ENCODE measurements around the gene CACNA1C. TPM values are rescaled to one million over a fixed set of nuclear protein-coding genes. Genes with fewer than 3 reads are reported as not detected.

The CACNA1C gene
- total and polyA plus RNA-seq, 2 of the 4 experiments (the other 2 are of a cell fraction) = 1.6 to 2.6 TPM

DNA sequence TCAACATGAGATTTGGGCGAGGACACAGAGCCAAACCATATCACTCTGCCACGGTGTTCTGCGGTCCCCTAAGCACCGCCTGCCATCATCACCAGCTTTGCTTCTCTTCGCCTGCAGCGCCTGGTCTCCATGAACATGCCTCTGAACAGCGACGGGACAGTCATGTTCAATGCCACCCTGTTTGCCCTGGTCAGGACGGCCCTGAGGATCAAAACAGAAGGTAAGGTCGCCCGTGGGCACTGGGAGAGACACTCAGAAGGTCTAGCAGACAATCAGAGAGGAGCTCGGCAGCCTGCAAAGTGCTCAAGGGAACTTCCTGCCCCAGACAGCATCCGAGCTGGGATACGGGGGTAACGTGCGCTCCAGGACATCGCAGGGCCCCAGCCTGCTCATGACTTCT is 616.0 kb downstream of the CACNA1C start:
- no peak for TF ChIP-seq RFX5 (IDR thresholded peaks at IDR 0.05; ENCODE audit: low read depth, low read length)
- no peak for TF ChIP-seq MAZ (IDR thresholded peaks at IDR 0.05; ENCODE audit: borderline replicate concordance, low read depth, low read length)
- no peak for TF ChIP-seq NFE2L2 (IDR thresholded peaks at IDR 0.05; ENCODE audit: low read depth, low read length)
- no peak for TF ChIP-seq CHD1 (IDR thresholded peaks at IDR 0.05; ENCODE audit: low read depth, low read length)
- no peak for TF ChIP-seq SMC3 (IDR thresholded peaks at IDR 0.05; ENCODE audit: low read depth, low read length)
- no peak for TF ChIP-seq BHLHE40 (IDR thresholded peaks at IDR 0.05; ENCODE audit: low read depth, low read length)
- TF ChIP-seq POLR2A (IDR thresholded peaks at IDR 0.05; ENCODE audit: low read depth, low read length) = no peak
- no peak for TF ChIP-seq USF2 (IDR thresholded peaks at IDR 0.05; ENCODE audit: low read depth, low read length)
- TF ChIP-seq FOS (IDR thresholded peaks at IDR 0.05; ENCODE audit: low read depth, low read length) = no peak
- TF ChIP-seq CEBPB (IDR thresholded peaks at IDR 0.05; ENCODE audit: low read depth, low read length) = no peak
- TF ChIP-seq MAFK (IDR thresholded peaks at IDR 0.05; ENCODE audit: low read depth, low read length) = no peak
- TF ChIP-seq, protein P1, sequence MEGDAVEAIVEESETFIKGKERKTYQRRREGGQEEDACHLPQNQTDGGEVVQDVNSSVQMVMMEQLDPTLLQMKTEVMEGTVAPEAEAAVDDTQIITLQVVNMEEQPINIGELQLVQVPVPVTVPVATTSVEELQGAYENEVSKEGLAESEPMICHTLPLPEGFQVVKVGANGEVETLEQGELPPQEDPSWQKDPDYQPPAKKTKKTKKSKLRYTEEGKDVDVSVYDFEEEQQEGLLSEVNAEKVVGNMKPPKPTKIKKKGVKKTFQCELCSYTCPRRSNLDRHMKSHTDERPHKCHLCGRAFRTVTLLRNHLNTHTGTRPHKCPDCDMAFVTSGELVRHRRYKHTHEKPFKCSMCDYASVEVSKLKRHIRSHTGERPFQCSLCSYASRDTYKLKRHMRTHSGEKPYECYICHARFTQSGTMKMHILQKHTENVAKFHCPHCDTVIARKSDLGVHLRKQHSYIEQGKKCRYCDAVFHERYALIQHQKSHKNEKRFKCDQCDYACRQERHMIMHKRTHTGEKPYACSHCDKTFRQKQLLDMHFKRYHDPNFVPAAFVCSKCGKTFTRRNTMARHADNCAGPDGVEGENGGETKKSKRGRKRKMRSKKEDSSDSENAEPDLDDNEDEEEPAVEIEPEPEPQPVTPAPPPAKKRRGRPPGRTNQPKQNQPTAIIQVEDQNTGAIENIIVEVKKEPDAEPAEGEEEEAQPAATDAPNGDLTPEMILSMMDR (conservative IDR thresholded peaks at IDR 0.05; ENCODE audit: low read depth, low read length) = no peak
- no peak for TF ChIP-seq RCOR1 (IDR thresholded peaks at IDR 0.05; ENCODE audit: insufficient replicate concordance, low read length)
- TF ChIP-seq RAD21 (IDR thresholded peaks at IDR 0.05; ENCODE audit: low read length) = no peak
- TF ChIP-seq MXI1 (IDR thresholded peaks at IDR 0.05; ENCODE audit: borderline replicate concordance, low read depth, low read length) = no peak
- TF ChIP-seq, protein P2, sequence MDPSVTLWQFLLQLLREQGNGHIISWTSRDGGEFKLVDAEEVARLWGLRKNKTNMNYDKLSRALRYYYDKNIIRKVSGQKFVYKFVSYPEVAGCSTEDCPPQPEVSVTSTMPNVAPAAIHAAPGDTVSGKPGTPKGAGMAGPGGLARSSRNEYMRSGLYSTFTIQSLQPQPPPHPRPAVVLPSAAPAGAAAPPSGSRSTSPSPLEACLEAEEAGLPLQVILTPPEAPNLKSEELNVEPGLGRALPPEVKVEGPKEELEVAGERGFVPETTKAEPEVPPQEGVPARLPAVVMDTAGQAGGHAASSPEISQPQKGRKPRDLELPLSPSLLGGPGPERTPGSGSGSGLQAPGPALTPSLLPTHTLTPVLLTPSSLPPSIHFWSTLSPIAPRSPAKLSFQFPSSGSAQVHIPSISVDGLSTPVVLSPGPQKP (IDR thresholded peaks at IDR 0.05; ENCODE audit: borderline replicate concordance, low read depth, low read length) = no peak
- H3K14ac ChIP-seq (replicated peaks; ENCODE audit: low read depth, low read length) = no peak overlapping the region
- no peaks in the 10 kb centered on the region for H3K27me3 ChIP-seq (ENCODE audit: control insufficient read depth, insufficient read depth, low read length)
- no peak overlapping the region for H4K5ac ChIP-seq (ENCODE audit: low read depth, low read length)
- H2BK5ac ChIP-seq (ENCODE audit: low read depth, low read length, poor library complexity, severe bottlenecking) = no peak overlapping the region
- dilution Hi-C loops (cut with HindIII; ENCODE audit: low sequenced_read_pairs, unreplicated experiment) (no loop called here), intact Hi-C loops (cut with micrococcal nuclease) (no loop called here), in situ Hi-C loops (cut with MboI; ENCODE audit: low sequenced_read_pairs) (no loop called here)
- H3K56ac ChIP-seq (ENCODE audit: extremely low read depth, insufficient read depth, low read length) = no peak overlapping the region
- H3K9me3 ChIP-seq (ENCODE audit: control insufficient read depth, insufficient read depth, low read length) = no peaks in the 10 kb centered on the region
- H3K9ac ChIP-seq (ENCODE audit: low read depth, low read length) = no peak overlapping the region
- peaks cover 4% of the 10 kb centered on the region; the same call in 1 of the 2 replicates for H3K9me1 ChIP-seq (ENCODE audit: insufficient read depth, low read length)
- H2AFZ ChIP-seq (replicated peaks; ENCODE audit: low read length, poor library complexity) = no peak overlapping the region
- BruUV-seq (replicated peaks) = no TSS peak
- H2BK20ac ChIP-seq (ENCODE audit: low read depth, low read length) = no peak overlapping the region
- H3K27ac ChIP-seq (ENCODE audit: insufficient read depth, low read length) = no peak overlapping the region
- H4K8ac ChIP-seq (ENCODE audit: low read depth in 2 of 2, low read length in 2 of 2) = no peak overlapping the region
- no peak overlapping the region for H3K4ac ChIP-seq (ENCODE audit: low read depth, low read length)
- no peak overlapping the region for H3K4me3 ChIP-seq (ENCODE audit: insufficient read depth, low read depth, low read length)
- peaks cover 35% of the 10 kb centered on the region for H3K36me3 ChIP-seq (ENCODE audit: control insufficient read depth, insufficient read depth, low read length)
- H3K18ac ChIP-seq (ENCODE audit: low read depth, low read length) = no peak overlapping the region
- no peak overlapping the region for H2BK120ac ChIP-seq (ENCODE audit: low read depth, low read length)
- no peak overlapping the region for H3K23ac ChIP-seq (ENCODE audit: low read depth, low read length)
- H2AK9ac ChIP-seq (replicated peaks; ENCODE audit: low read depth, low read length, poor library complexity) = no peak overlapping the region
- H3K4me1 ChIP-seq (ENCODE audit: control insufficient read depth, insufficient read depth, low read length) = no peaks in the 10 kb centered on the region
- H3K4me2 ChIP-seq (ENCODE audit: low read depth, low read length) = no peak overlapping the region
- CTCF ChIA-PET = no interaction called here
- DNase-seq (no peak), ATAC-seq (ENCODE audit: low read depth) (no peak)
- no peaks in the 10 kb centered on the region for H3K79me1 ChIP-seq (ENCODE audit: low read depth in 1 of 2, low read length in 2 of 2)
- 90% methylated on average over 12 of the region's 17 CpGs; no CpG with 5 or more reads in 1 of the 2 experiments for WGBS, 2 experiments (ENCODE audit: extremely low coverage in 2 of 2, insufficient read length in 1 of 2)
- no peak overlapping the region for H2AK5ac ChIP-seq (ENCODE audit: low read depth, low read length)
- H4K91ac ChIP-seq (ENCODE audit: insufficient read depth, low read depth, low read length) = no peak overlapping the region
- no peak overlapping the region for H2BK15ac ChIP-seq (ENCODE audit: low read depth, low read length)
- POLR2A ChIA-PET (ENCODE audit: unreplicated experiment) = no interaction called here
- no peaks in the 10 kb centered on the region for H4K20me1 ChIP-seq (ENCODE audit: insufficient read depth, low read length)

All from IMR-90 (cell line).